ENCODE measurements around the gene ACVR1C. TPM values are rescaled to one million over a fixed set of nuclear protein-coding genes. Genes with fewer than 3 reads are reported as not detected.

Gene ACVR1C
- total and polyA plus RNA-seq, 7 donors, result 0.13 to 1.9 (median 1.1) TPM

DNA sequence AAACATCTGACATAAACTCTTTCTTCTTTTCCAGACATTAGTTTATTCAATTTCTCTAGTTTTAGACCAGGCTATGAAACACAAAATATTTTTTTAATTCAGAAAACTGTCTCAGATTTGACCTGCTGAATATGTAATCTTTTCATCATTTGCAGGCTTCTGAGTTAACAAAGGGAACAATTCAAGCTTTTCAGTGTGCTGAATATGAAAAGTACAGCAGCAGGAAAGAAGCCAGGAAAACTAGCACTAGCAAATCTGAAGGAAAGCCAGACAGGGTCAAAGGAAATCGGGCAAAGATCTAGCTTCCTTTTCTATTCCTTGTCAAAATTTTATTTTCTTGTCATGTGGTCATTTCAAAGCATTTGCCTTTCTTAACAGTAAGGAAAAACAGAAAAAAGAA, 35.3 kb downstream of the ACVR1C start:
- no peak overlapping the region for H3K27ac ChIP-seq
- TF ChIP-seq, protein P1, sequence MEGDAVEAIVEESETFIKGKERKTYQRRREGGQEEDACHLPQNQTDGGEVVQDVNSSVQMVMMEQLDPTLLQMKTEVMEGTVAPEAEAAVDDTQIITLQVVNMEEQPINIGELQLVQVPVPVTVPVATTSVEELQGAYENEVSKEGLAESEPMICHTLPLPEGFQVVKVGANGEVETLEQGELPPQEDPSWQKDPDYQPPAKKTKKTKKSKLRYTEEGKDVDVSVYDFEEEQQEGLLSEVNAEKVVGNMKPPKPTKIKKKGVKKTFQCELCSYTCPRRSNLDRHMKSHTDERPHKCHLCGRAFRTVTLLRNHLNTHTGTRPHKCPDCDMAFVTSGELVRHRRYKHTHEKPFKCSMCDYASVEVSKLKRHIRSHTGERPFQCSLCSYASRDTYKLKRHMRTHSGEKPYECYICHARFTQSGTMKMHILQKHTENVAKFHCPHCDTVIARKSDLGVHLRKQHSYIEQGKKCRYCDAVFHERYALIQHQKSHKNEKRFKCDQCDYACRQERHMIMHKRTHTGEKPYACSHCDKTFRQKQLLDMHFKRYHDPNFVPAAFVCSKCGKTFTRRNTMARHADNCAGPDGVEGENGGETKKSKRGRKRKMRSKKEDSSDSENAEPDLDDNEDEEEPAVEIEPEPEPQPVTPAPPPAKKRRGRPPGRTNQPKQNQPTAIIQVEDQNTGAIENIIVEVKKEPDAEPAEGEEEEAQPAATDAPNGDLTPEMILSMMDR (IDR thresholded peaks at IDR 0.05), result no peak
- no peak for ATAC-seq
- DNase-seq, result no peak
- no peaks in the 10 kb centered on the region for H3K36me3 ChIP-seq (ENCODE audit: insufficient read depth in 1 of 2, low read depth in 1 of 2)
- intact Hi-C loops (cut with DNase I), result no loop called here
- peaks cover 0 to 9% (median 0%) of the 10 kb centered on the region in 3 donors for H3K27me3 ChIP-seq (ENCODE audit: insufficient read depth in 3 of 3, low read length in 2 of 3)
- no peaks in the 10 kb centered on the region for H3K4me1 ChIP-seq
- 26 to 30% (median 26%) methylated on average over 1 of the region's 1 CpG for WGBS, 3 donors
- no peaks in the 10 kb centered on the region for H3K9me3 ChIP-seq
- no peak overlapping the region for H3K4me3 ChIP-seq

DNA sequence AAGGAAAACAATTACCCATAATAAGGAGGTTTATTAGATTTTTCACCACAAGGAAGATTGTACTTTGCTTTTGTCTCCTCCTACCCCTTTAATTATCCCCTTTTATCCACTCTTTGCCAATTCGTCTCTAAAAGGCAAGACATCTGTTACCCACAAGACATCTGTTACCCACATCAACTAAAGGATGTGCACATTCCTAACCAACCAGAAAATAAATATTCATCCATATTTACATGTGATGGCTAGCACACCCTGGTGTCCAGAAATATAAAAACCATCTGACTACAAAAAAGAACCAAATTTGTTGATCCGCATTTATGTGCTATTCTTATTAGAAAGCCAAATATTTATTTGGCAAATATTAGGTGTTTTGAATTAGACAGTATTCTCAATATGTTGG, 35.7 kb downstream of the ACVR1C start:
- ATAC-seq (no peak), DNase-seq (no peak)
- no peaks in the 10 kb centered on the region for H3K4me1 ChIP-seq
- no peak overlapping the region for H3K27ac ChIP-seq
- intact Hi-C loops (cut with DNase I), result no loop called here
- WGBS, 3 donors, result 41 to 55% (median 48%) methylated on average over 2 of the region's 2 CpGs
- TF ChIP-seq, protein P1 (IDR thresholded peaks at IDR 0.05), result no peak
- H3K36me3 ChIP-seq (ENCODE audit: insufficient read depth in 1 of 2, low read depth in 1 of 2), result no peaks in the 10 kb centered on the region
- no peaks in the 10 kb centered on the region for H3K9me3 ChIP-seq
- H3K27me3 ChIP-seq (ENCODE audit: insufficient read depth in 3 of 3, low read length in 2 of 3), result peaks cover 0 to 9% (median 0%) of the 10 kb centered on the region in 3 donors
- H3K4me3 ChIP-seq, result no peak overlapping the region

DNA sequence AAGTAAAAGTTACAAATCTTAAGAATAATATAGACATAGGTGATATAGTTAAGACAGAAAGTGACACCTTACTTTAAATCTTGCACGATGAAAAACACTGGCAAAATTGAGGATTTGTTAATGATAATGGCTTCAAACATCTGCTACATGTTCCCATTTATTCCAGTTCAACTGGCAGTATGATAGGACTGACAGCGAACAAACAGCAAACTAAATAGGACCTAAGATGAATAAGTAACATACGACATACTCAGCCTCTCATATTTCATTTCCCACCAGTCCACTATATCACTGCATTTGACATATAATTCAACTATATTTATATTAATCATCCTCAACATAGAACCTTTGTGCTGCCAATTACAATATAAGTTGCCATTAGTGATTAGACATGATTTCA, 36.3 kb downstream of the ACVR1C start:
- no peaks in the 10 kb centered on the region for H3K9me3 ChIP-seq
- TF ChIP-seq, protein P1 (IDR thresholded peaks at IDR 0.05), result no peak
- DNase-seq, result no peak
- no peaks in the 10 kb centered on the region for H3K36me3 ChIP-seq (ENCODE audit: insufficient read depth in 1 of 2, low read depth in 1 of 2)
- no peak for ATAC-seq
- no peak overlapping the region for H3K27ac ChIP-seq
- H3K4me1 ChIP-seq, result no peaks in the 10 kb centered on the region
- no peak overlapping the region for H3K4me3 ChIP-seq
- intact Hi-C loops (cut with DNase I), result no loop called here
- WGBS, 3 donors, result 63 to 72% (median 65%) methylated on average over 3 of the region's 3 CpGs
- H3K27me3 ChIP-seq (ENCODE audit: insufficient read depth in 3 of 3, low read length in 2 of 3), result peaks cover 0 to 5% (median 0%) of the 10 kb centered on the region in 3 donors

DNA sequence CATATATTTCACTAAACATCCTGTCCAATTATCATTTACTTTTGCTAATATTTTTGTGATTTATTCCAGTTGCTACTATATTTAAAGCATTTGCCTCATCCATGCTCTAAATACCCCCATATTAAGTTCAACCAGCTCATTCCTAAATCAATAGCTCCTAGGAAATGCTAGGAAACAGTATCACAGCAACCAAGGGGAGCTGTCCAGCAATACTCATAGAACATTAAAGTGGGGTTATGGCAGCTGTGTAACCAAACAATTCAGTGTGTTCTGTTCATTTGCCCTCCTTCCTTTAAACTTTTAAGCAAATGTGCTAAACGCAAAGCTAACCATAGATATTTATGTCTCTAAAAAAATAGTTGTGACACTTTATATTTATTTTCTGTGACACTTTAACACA, 41.1 kb downstream of the ACVR1C start:
- TF ChIP-seq, protein P1 (IDR thresholded peaks at IDR 0.05), result no peak
- no peaks in the 10 kb centered on the region for H3K4me1 ChIP-seq
- no peaks in the 10 kb centered on the region for H3K27me3 ChIP-seq (ENCODE audit: insufficient read depth in 3 of 3, low read length in 2 of 3)
- H3K4me3 ChIP-seq, result no peak overlapping the region
- WGBS, 3 donors, result 77 to 85% (median 78%) methylated on average over 1 of the region's 1 CpG
- H3K36me3 ChIP-seq (ENCODE audit: insufficient read depth in 1 of 2, low read depth in 1 of 2), result no peaks in the 10 kb centered on the region
- DNase-seq, result no peak
- intact Hi-C loops (cut with DNase I), result no loop called here
- H3K27ac ChIP-seq, result no peak overlapping the region
- ATAC-seq, result no peak
- no peaks in the 10 kb centered on the region for H3K9me3 ChIP-seq

DNA sequence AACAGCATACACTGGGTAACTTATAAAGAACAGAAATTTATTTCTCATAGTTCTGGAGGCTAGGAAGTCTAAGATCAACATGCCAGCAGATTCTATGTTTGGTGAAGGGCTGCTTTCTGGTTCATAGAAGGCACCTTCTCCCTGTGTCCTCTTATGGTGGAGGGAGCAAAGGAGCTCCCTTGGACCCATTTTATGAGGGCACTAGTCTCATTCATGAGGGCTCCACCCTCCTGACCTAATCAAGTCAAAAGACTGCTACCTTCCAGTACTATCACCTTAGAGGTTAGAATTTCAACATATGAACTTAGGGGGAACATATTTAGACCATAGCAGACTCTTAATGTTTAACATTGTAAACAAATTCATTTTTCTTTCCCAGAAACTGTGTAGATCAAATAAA, 54.5 kb downstream of the ACVR1C start:
- Histone ChIP-seq H3K9me3 (peaks cover 3% of the 10 kb centered on the region), H3K4me3 (no peak overlapping the region), H3K27me3 (ENCODE audit: insufficient read depth in 3 of 3, low read length in 2 of 3) (no peaks in the 10 kb centered on the region), H3K4me1 (no peaks in the 10 kb centered on the region), H3K36me3 (ENCODE audit: insufficient read depth in 1 of 2, low read depth in 1 of 2) (no peaks in the 10 kb centered on the region), H3K27ac (no peak overlapping the region)
- intact Hi-C loops (cut with DNase I), result no loop called here
- ATAC-seq, result no peak
- no peak for DNase-seq
- TF ChIP-seq, protein P1 (IDR thresholded peaks at IDR 0.05), result no peak
